ENCODE measurements around the gene PHF5A.

DNA sequence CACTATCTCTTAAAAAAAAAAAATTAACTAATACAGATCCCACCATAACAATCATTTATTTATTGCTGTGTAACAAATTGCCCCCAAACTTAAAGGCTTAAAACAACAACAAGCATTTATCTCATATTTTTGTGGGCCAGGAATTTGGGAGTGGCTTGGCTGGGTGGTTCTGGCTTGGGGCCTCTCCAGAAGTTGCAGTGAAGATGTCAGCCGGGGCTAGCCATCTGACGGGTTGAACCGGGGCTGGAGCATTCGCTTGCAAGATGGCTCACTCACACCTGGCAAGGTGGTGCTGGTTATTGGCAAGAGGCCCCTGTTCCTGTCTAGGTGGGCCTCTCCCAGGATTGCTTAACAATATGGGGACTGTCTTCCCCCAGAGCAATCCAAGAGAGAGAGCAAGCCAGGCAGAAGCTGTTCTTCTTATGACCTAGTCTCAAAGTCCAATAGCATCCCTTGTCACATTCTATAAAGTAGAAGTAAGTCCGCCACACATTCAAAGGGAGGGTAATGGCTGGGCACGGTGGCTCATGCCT, 29.9 kb upstream of the PHF5A start:
- TF ChIP-seq POLR2A (IDR thresholded peaks at IDR 0.05) = no peak
- TF ChIP-seq, protein P1, sequence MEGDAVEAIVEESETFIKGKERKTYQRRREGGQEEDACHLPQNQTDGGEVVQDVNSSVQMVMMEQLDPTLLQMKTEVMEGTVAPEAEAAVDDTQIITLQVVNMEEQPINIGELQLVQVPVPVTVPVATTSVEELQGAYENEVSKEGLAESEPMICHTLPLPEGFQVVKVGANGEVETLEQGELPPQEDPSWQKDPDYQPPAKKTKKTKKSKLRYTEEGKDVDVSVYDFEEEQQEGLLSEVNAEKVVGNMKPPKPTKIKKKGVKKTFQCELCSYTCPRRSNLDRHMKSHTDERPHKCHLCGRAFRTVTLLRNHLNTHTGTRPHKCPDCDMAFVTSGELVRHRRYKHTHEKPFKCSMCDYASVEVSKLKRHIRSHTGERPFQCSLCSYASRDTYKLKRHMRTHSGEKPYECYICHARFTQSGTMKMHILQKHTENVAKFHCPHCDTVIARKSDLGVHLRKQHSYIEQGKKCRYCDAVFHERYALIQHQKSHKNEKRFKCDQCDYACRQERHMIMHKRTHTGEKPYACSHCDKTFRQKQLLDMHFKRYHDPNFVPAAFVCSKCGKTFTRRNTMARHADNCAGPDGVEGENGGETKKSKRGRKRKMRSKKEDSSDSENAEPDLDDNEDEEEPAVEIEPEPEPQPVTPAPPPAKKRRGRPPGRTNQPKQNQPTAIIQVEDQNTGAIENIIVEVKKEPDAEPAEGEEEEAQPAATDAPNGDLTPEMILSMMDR (IDR thresholded peaks at IDR 0.05) = no peak

Measured in thyroid gland (tissue), 4 donors.